PFSK-1 (cell line): ENCODE results near the gene GPC6.

ENCODE experiments used
- FOXP2 ChIP-seq: optimal IDR thresholded peaks from 2 replicates; pipeline ENCODE3; 2011; ENCODE audit warnings: borderline replicate concordance, control low read depth, inconsistent platforms; ENCODE audit not compliant: insufficient read depth; ENCODE audit errors: extremely low read length, extremely low read depth
- POLR2AphosphoS5 ChIP-seq: IDR thresholded peaks from 2 replicates; pipeline ENCODE4 v1.6.1; 2012; ENCODE audit warnings: low read depth, mild to moderate bottlenecking, control low read depth, low read length, moderate library complexity
- SIN3A ChIP-seq: IDR thresholded peaks from 2 replicates; pipeline ENCODE4 v1.6.1; 2012; ENCODE audit warnings: mild to moderate bottlenecking, low read length, moderate library complexity, borderline replicate concordance; ENCODE audit not compliant: insufficient read depth
- TAF1 ChIP-seq: IDR thresholded peaks from 2 replicates; pipeline ENCODE4 v1.6.1; 2012; ENCODE audit warnings: low read length, control low read depth, borderline replicate concordance; ENCODE audit not compliant: insufficient read depth
- TF ChIP-seq, protein P1 (sequence below), 2 experiments: IDR thresholded peaks; 2 replicates each; pipeline versions ENCODE4 v1.6.1 to v1.8.0; 2011 to 2012; ENCODE audit warnings: low read depth in 2 of 2, low read length in 2 of 2, control low read depth in 1 of 2, inconsistent platforms in 1 of 2, mild to moderate bottlenecking in 1 of 2, moderate library complexity in 1 of 2; ENCODE audit not compliant: insufficient read depth in 1 of 2

Gene GPC6

DNA sequence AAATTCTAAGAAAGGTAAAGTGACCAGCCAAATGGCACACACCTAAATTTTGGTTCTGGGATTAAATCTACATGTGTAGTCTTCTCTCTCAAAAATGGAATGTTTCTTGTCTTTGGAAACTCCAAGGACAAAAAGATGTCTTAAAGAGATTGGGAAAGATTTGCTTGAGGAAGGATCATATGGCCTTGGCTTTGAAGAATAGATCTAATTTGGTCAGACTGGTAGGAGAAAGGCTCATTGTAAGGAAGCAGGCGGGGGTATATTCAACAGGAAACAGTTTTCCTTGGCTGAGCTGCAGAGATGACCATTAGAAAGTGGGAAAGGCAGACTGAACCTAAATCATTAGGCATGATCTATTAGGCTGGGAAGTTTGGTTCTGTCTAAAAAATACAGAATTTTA is 887.6 kb downstream of the GPC6 start:
- TF ChIP-seq, protein P1, sequence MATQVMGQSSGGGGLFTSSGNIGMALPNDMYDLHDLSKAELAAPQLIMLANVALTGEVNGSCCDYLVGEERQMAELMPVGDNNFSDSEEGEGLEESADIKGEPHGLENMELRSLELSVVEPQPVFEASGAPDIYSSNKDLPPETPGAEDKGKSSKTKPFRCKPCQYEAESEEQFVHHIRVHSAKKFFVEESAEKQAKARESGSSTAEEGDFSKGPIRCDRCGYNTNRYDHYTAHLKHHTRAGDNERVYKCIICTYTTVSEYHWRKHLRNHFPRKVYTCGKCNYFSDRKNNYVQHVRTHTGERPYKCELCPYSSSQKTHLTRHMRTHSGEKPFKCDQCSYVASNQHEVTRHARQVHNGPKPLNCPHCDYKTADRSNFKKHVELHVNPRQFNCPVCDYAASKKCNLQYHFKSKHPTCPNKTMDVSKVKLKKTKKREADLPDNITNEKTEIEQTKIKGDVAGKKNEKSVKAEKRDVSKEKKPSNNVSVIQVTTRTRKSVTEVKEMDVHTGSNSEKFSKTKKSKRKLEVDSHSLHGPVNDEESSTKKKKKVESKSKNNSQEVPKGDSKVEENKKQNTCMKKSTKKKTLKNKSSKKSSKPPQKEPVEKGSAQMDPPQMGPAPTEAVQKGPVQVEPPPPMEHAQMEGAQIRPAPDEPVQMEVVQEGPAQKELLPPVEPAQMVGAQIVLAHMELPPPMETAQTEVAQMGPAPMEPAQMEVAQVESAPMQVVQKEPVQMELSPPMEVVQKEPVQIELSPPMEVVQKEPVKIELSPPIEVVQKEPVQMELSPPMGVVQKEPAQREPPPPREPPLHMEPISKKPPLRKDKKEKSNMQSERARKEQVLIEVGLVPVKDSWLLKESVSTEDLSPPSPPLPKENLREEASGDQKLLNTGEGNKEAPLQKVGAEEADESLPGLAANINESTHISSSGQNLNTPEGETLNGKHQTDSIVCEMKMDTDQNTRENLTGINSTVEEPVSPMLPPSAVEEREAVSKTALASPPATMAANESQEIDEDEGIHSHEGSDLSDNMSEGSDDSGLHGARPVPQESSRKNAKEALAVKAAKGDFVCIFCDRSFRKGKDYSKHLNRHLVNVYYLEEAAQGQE (IDR thresholded peaks at IDR 0.05; ENCODE audit: insufficient read depth in 1 of 2, low read depth in 2 of 2, low read length in 2 of 2), result no peak
- TF ChIP-seq TAF1 (no peak), POLR2AphosphoS5 (no peak)

DNA sequence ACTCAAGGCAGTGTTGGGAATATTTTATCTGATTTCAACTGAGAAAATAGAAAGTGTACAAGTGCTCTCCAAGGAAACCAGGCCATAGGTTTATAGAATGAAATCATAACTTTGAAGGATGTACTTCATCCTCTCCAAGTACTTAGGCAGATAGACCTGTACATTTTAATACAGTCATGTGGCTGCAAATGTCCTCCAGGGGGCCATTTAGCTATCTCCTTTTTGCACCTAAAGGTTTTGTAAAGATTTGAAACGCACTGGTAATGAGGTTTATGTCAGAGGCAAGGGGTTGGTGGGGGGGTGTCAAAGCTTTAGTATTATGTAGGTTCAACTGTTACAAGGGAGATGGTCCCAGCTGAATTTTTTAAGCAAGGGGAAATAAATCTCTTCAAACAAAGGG is 888.4 kb downstream of the GPC6 start:
- TF ChIP-seq POLR2AphosphoS5 (no peak), FOXP2 (no peak), SIN3A (no peak), TAF1 (no peak)
- TF ChIP-seq, protein P1 (IDR thresholded peaks at IDR 0.05; ENCODE audit: insufficient read depth in 1 of 2, low read depth in 2 of 2, low read length in 2 of 2), result no peak

DNA sequence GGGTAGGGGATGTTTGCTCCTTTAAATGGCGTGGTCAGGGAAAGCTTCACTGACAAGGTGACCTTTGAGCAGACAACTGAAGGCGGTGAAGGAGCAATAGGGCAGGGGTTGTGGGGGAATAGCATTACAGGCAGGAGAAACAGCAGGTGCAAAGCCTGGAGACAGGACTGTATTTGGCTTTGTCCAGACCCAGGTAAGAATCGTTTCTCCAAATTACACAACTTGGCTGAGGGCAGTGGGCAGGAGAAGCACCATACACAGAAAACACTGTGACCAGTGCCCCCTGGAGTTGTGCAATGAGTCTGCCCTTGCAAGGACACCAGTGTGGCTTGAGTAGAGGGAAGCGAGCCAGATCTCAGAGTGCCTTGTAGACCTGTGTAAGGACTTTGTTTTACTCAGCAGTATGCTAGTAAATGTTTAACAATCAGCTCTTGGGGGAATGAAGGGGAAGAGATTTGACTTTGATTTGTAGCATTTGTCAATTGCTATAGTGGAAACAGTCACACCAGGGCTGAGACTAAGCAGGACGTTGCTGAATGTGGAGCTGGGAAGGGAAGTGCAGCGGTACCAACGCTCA is 892.8 kb downstream of the GPC6 start:
- no peak for TF ChIP-seq TAF1
- no peak for TF ChIP-seq FOXP2
- no peak for TF ChIP-seq SIN3A
- TF ChIP-seq, protein P1 (IDR thresholded peaks at IDR 0.05; ENCODE audit: insufficient read depth in 1 of 2, low read depth in 2 of 2, low read length in 2 of 2), result no peak
- no peak for TF ChIP-seq POLR2AphosphoS5

DNA sequence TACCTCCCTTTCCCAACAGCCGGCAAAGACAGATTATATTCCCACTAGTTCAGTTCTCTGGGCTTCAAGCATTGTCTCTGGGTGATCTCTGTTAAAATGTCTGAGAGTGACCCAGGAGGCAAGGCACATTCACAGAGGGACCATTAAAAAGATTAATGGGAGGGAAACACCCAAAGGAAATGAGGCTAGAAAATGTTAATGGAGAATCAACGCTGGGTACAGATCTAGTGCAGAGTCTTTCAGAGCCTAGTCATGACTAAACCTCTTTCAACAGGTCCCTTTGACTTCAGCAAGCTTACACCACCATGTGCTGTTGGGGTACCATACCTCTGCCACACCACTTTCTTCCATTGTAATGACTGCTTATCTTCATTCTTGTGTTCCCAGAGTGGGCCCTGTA is 894.3 kb downstream of the GPC6 start:
- no peak for TF ChIP-seq POLR2AphosphoS5
- TF ChIP-seq, protein P1 (IDR thresholded peaks at IDR 0.05; ENCODE audit: insufficient read depth in 1 of 2, low read depth in 2 of 2, low read length in 2 of 2), result no peak
- no peak for TF ChIP-seq SIN3A
- TF ChIP-seq FOXP2, result no peak
- TF ChIP-seq TAF1, result no peak

DNA sequence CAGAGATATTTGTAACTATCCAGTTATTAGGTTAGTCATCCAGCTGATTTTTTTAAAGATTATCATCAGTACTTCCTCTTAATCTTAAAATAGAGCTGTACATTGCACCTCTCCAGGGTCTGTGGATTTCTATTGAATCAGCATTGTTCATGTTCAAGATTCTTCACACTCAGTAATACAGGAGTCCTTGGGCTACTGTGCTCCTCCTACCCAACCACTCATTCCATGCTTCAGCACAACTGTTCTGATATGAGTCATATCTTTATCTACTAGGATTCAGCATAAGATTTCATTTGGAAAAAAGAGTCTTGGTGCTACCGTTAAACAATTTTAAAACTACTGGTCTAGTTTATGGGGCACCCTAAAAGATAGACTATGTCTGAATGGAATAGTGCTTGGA is 895.1 kb downstream of the GPC6 start:
- TF ChIP-seq SIN3A, result no peak
